Liver (tissue), 9 donors: ENCODE measurements around the gene RAD51AP2. TPM values are rescaled to one million over a fixed set of nuclear protein-coding genes. Genes with fewer than 3 reads are reported as not detected.

ENCODE experiments used
- DNase-seq: peaks from one replicate; pipeline ENCODE4 v3.0.0-alpha.2; 2017; ENCODE audit warnings: low spot score
- H3K27ac ChIP-seq, 2 donors: one replicate each; pipeline ENCODE4 v1.7.0; 2013; ENCODE audit warnings: inconsistent platforms in 2 of 2, low read length in 2 of 2, control low read depth in 1 of 2, low read depth in 1 of 2, mild to moderate bottlenecking in 1 of 2
- H3K27me3 ChIP-seq, 4 donors: one replicate each; pipeline versions ENCODE4 v1.6.1 to v1.7.0; 2013; ENCODE audit warnings: low read length in 3 of 4, inconsistent platforms in 1 of 4, mild to moderate bottlenecking in 1 of 4, moderate library complexity in 1 of 4; ENCODE audit not compliant: control insufficient read depth in 4 of 4, insufficient read depth in 4 of 4
- H3K36me3 ChIP-seq, 4 donors: one replicate each; pipeline versions ENCODE4 v1.6.1 to v1.7.0; 2013; ENCODE audit warnings: low read length in 3 of 4, mild to moderate bottlenecking in 3 of 4, low read depth in 1 of 4, moderate library complexity in 1 of 4; ENCODE audit not compliant: control insufficient read depth in 4 of 4, insufficient read depth in 3 of 4
- H3K4me1 ChIP-seq, 4 donors: one replicate each; pipeline versions ENCODE4 v1.6.1 to v1.7.0; 2013; ENCODE audit warnings: low read length in 3 of 4, mild to moderate bottlenecking in 3 of 4, moderate library complexity in 1 of 4; ENCODE audit not compliant: control insufficient read depth in 4 of 4, insufficient read depth in 4 of 4
- H3K4me3 ChIP-seq, 3 donors: one replicate each; pipeline versions ENCODE4 v1.6.1 to v1.7.0; 2013; ENCODE audit warnings: low read length in 3 of 3, control low read depth in 1 of 3, low read depth in 1 of 3, mild to moderate bottlenecking in 1 of 3
- H3K9ac ChIP-seq, 2 donors: one replicate each; pipeline ENCODE4 v1.7.0; 2013; ENCODE audit warnings: low read length in 2 of 2, mild to moderate bottlenecking in 2 of 2, moderate library complexity in 2 of 2, control low read depth in 1 of 2, low read depth in 1 of 2
- H3K9me3 ChIP-seq, 4 donors: one replicate each; pipeline versions ENCODE4 v1.6.1 to v1.7.0; 2013; ENCODE audit warnings: low read length in 3 of 4; ENCODE audit not compliant: control insufficient read depth in 4 of 4
- EGR1 ChIP-seq, 2 donors: IDR thresholded peaks; 2 replicates each; pipeline ENCODE4 v1.6.1; 2016 to 2018; ENCODE audit warnings: antibody characterized with exemption in 2 of 2, low read depth in 2 of 2
- FOXA1 ChIP-seq: IDR thresholded peaks from 2 replicates; pipeline ENCODE4 v1.6.1; 2016; ENCODE audit warnings: antibody characterized with exemption
- FOXA2 ChIP-seq: IDR thresholded peaks from 2 replicates; pipeline ENCODE4 v1.6.1; 2016; ENCODE audit warnings: antibody characterized with exemption
- GABPA ChIP-seq, 2 donors: IDR thresholded peaks in 1 of 2; conservative IDR thresholded peaks in 1 of 2; 2 replicates each; pipeline ENCODE4 v1.6.1; 2016; ENCODE audit warnings: antibody characterized with exemption in 2 of 2, mild to moderate bottlenecking in 1 of 2, moderate library complexity in 1 of 2
- HNF4A ChIP-seq, 2 donors: conservative IDR thresholded peaks; 2 replicates each; pipeline ENCODE4 v1.6.1; 2016; ENCODE audit warnings: antibody characterized with exemption in 2 of 2, mild to moderate bottlenecking in 2 of 2
- HNF4G ChIP-seq: IDR thresholded peaks from 2 replicates; pipeline ENCODE4 v1.6.1; 2016; ENCODE audit warnings: antibody characterized with exemption
- JUND ChIP-seq, 2 donors: IDR thresholded peaks; 2 replicates each; pipeline ENCODE4 v1.6.1; 2016; ENCODE audit warnings: antibody characterized with exemption in 2 of 2
- NR2F2 ChIP-seq: IDR thresholded peaks from 2 replicates; pipeline ENCODE4 v1.6.1; 2016; ENCODE audit warnings: antibody characterized with exemption
- RAD21 ChIP-seq, 2 donors: IDR thresholded peaks; 2 replicates each; pipeline ENCODE4 v1.6.1; 2016; ENCODE audit warnings: antibody characterized with exemption in 2 of 2, mild to moderate bottlenecking in 2 of 2
- RXRA ChIP-seq, 2 donors: IDR thresholded peaks; 2 replicates each; pipeline ENCODE4 v1.6.1; 2017 to 2018; ENCODE audit warnings: antibody characterized with exemption in 2 of 2, mild to moderate bottlenecking in 1 of 2
- SP1 ChIP-seq: IDR thresholded peaks from 2 replicates; pipeline ENCODE4 v1.6.1; 2018; ENCODE audit warnings: antibody characterized with exemption, mild to moderate bottlenecking
- TAF1 ChIP-seq: conservative IDR thresholded peaks from 2 replicates; pipeline ENCODE4 v1.6.1; 2016; ENCODE audit warnings: antibody characterized with exemption, mild to moderate bottlenecking
- YY1 ChIP-seq: IDR thresholded peaks from 2 replicates; pipeline ENCODE4 v1.6.1; 2016; ENCODE audit warnings: antibody characterized with exemption, mild to moderate bottlenecking
- WGBS: extraction: QIAGEN DNeasy Blood & Tissue Kit; methylation state at CpG from one replicate; pipeline ENCODE4 v1.1.7; 2013; 5-methylcytosine and 5-hydroxymethylcytosine counted together
- polyA plus RNA-seq, 2 donors: library from polyadenylated mRNA; stranded (reverse) in 1 of 2; unstranded in 1 of 2; fragments of 200-250 nt in 1 of 2; fragments of >200 nt in 1 of 2; fragmentation: Nextera tagmentation in 1 of 2; extraction: Ambion mirVana in 1 of 2; gene quantifications; one replicate each; pipeline versions ENCODE4 v1.2.1 to v1.2.3, GENCODE V29; 2013 to 2015
- total RNA-seq, 2 donors: library from RNA; depleted of rRNA; stranded (reverse); fragments of >200 nt; gene quantifications; one replicate each; pipeline ENCODE4 v1.2.3, GENCODE V29; 2014
- TF ChIP-seq, protein P1 (sequence below): IDR thresholded peaks from 2 replicates; pipeline ENCODE4 v1.6.1; 2016; ENCODE audit warnings: antibody characterized with exemption
- TF ChIP-seq, protein P2 (sequence below): fragments of 150-350 bp; IDR thresholded peaks from 2 replicates; pipeline ENCODE4 v1.5.1; 2017; ENCODE audit warnings: improper control_type of control experiment, low read depth, low read length; ENCODE audit not compliant: missing input control
- TF ChIP-seq, protein P3 (sequence below): IDR thresholded peaks from 2 replicates; pipeline ENCODE4 v1.6.1; 2016; ENCODE audit warnings: antibody characterized with exemption, mild to moderate bottlenecking
- TF ChIP-seq, protein P4 (sequence below): IDR thresholded peaks from 2 replicates; pipeline ENCODE4 v1.6.1; 2016; ENCODE audit warnings: antibody characterized with exemption
- TF ChIP-seq, protein P5 (sequence below): IDR thresholded peaks from 2 replicates; pipeline ENCODE4 v1.6.1; 2016; ENCODE audit warnings: antibody characterized with exemption
- donor health status: healthy.
- donor health status: healthy.
- donor health status: healthy.
- donor health status: healthy.
- donor health status: healthy.

Gene RAD51AP2
- total and polyA plus RNA-seq, 4 donors: 0.02 to 0.25 (median 0.11) TPM

DNA sequence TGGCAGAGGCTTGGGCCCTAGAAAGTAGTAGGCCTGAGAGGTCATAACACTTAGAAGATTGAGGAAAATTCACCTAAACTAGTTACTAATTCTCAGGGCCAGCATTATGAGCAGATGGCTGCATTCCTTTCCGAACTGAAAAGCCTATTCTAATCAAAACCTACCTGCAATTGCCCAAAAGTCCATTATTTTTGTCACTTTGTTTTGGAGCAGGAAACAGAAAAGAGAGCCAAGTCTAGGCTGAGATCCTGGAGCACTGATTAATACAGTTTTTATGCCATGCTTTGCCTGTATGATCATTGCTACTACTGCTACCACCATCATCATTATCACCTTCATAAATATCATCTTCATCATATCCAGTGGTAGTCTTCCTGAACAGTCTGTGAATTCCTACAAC, 36.9 kb upstream of the RAD51AP2 start:
- DNase-seq: no peak
- no peaks in the 10 kb centered on the region for H3K36me3 ChIP-seq
- H3K4me3 ChIP-seq: no peak overlapping the region
- 22% methylated on average over 1 of the region's 1 CpG for WGBS
- H3K9me3 ChIP-seq: no peaks in the 10 kb centered on the region
- H3K9ac ChIP-seq: peak overlapping the region in 1 of 2 donors; percentile 22
- TF ChIP-seq FOXA1 (no peak), NR2F2 (no peak), HNF4A (conservative IDR thresholded peaks at IDR 0.05) (peak in 1 of 2 donors; percentile 25), HNF4G (no peak), SP1 (no peak), YY1 (no peak), RXRA (IDR thresholded peaks at IDR 0.05) (no peak)
- TF ChIP-seq, protein P1, sequence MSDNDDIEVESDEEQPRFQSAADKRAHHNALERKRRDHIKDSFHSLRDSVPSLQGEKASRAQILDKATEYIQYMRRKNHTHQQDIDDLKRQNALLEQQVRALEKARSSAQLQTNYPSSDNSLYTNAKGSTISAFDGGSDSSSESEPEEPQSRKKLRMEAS: peak; percentile 12
- TF ChIP-seq, protein P2, sequence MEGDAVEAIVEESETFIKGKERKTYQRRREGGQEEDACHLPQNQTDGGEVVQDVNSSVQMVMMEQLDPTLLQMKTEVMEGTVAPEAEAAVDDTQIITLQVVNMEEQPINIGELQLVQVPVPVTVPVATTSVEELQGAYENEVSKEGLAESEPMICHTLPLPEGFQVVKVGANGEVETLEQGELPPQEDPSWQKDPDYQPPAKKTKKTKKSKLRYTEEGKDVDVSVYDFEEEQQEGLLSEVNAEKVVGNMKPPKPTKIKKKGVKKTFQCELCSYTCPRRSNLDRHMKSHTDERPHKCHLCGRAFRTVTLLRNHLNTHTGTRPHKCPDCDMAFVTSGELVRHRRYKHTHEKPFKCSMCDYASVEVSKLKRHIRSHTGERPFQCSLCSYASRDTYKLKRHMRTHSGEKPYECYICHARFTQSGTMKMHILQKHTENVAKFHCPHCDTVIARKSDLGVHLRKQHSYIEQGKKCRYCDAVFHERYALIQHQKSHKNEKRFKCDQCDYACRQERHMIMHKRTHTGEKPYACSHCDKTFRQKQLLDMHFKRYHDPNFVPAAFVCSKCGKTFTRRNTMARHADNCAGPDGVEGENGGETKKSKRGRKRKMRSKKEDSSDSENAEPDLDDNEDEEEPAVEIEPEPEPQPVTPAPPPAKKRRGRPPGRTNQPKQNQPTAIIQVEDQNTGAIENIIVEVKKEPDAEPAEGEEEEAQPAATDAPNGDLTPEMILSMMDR: no peak
- peak overlapping the region in 1 of 2 donors; percentile 30 for H3K27ac ChIP-seq
- no peaks in the 10 kb centered on the region for H3K27me3 ChIP-seq
- peaks cover 2 to 43% (median 19%) of the 10 kb centered on the region in 4 donors for H3K4me1 ChIP-seq

- no peak for DNase-seq
- Histone ChIP-seq H3K9ac (no peak overlapping the region), H3K27ac (no peak overlapping the region), H3K27me3 (no peaks in the 10 kb centered on the region), H3K36me3 (no peaks in the 10 kb centered on the region), H3K4me3 (no peak overlapping the region), H3K4me1 (peaks cover 1 to 45% (median 22%) of the 10 kb centered on the region in 4 donors), H3K9me3 (no peaks in the 10 kb centered on the region)
- WGBS: 93% methylated on average over 2 of the region's 2 CpGs
- no peak for TF ChIP-seq JUND (IDR thresholded peaks at IDR 0.05)
Measured at GRCh38 chr2:17550907-17551306, 32.7 kb upstream of the RAD51AP2 start.

DNA sequence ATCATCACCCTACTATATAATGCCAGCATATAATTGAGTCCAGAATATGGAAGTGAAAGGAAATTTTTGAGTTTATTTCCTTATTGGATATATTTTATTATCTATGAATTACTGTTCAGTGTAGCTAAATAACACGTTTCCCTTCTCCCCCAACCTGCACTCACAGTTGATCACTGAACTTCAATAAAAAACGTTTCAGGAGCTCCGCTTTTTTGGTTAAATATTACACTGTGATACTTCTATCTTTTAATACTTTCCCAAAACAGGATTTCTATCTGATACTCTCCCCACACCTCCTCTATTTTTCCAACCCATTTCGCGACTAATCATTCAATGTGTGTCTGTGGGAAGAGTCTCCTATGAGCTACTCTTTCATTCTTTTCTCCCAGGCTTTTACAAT, 29.5 kb upstream of the RAD51AP2 start:
- Histone ChIP-seq H3K4me1 (peaks cover 0 to 47% (median 29%) of the 10 kb centered on the region in 4 donors), H3K9me3 (no peaks in the 10 kb centered on the region), H3K27me3 (no peaks in the 10 kb centered on the region), H3K4me3 (peak overlapping the region in 2 of 3 donors; percentile 19 to 33), H3K27ac (peak overlapping the region; percentile 9 to 38), H3K9ac (peak overlapping the region in 1 of 2 donors; percentile 61), H3K36me3 (no peaks in the 10 kb centered on the region)
- no peak for DNase-seq
- WGBS: 19% methylated on average over 5 of the region's 5 CpGs
- no peak for TF ChIP-seq GABPA (IDR thresholded peaks at IDR 0.05 in 1 of 2, conservative IDR thresholded peaks at IDR 0.05 in 1 of 2)
- no peak for TF ChIP-seq FOXA1
- TF ChIP-seq, protein P2: no peak
- no peak for TF ChIP-seq YY1
- no peak for TF ChIP-seq NR2F2
- TF ChIP-seq, protein P3, sequence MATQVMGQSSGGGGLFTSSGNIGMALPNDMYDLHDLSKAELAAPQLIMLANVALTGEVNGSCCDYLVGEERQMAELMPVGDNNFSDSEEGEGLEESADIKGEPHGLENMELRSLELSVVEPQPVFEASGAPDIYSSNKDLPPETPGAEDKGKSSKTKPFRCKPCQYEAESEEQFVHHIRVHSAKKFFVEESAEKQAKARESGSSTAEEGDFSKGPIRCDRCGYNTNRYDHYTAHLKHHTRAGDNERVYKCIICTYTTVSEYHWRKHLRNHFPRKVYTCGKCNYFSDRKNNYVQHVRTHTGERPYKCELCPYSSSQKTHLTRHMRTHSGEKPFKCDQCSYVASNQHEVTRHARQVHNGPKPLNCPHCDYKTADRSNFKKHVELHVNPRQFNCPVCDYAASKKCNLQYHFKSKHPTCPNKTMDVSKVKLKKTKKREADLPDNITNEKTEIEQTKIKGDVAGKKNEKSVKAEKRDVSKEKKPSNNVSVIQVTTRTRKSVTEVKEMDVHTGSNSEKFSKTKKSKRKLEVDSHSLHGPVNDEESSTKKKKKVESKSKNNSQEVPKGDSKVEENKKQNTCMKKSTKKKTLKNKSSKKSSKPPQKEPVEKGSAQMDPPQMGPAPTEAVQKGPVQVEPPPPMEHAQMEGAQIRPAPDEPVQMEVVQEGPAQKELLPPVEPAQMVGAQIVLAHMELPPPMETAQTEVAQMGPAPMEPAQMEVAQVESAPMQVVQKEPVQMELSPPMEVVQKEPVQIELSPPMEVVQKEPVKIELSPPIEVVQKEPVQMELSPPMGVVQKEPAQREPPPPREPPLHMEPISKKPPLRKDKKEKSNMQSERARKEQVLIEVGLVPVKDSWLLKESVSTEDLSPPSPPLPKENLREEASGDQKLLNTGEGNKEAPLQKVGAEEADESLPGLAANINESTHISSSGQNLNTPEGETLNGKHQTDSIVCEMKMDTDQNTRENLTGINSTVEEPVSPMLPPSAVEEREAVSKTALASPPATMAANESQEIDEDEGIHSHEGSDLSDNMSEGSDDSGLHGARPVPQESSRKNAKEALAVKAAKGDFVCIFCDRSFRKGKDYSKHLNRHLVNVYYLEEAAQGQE: no peak
- no peak for TF ChIP-seq JUND (IDR thresholded peaks at IDR 0.05)
- TF ChIP-seq, protein P4, sequence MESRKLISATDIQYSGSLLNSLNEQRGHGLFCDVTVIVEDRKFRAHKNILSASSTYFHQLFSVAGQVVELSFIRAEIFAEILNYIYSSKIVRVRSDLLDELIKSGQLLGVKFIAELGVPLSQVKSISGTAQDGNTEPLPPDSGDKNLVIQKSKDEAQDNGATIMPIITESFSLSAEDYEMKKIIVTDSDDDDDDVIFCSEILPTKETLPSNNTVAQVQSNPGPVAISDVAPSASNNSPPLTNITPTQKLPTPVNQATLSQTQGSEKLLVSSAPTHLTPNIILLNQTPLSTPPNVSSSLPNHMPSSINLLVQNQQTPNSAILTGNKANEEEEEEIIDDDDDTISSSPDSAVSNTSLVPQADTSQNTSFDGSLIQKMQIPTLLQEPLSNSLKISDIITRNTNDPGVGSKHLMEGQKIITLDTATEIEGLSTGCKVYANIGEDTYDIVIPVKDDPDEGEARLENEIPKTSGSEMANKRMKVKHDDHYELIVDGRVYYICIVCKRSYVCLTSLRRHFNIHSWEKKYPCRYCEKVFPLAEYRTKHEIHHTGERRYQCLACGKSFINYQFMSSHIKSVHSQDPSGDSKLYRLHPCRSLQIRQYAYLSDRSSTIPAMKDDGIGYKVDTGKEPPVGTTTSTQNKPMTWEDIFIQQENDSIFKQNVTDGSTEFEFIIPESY: no peak
- TF ChIP-seq HNF4A (conservative IDR thresholded peaks at IDR 0.05): no peak
- no peak for TF ChIP-seq RAD21 (IDR thresholded peaks at IDR 0.05)
- no peak for TF ChIP-seq RXRA (IDR thresholded peaks at IDR 0.05)
- TF ChIP-seq, protein P1: no peak
- TF ChIP-seq SP1: no peak
- TF ChIP-seq, protein P5, sequence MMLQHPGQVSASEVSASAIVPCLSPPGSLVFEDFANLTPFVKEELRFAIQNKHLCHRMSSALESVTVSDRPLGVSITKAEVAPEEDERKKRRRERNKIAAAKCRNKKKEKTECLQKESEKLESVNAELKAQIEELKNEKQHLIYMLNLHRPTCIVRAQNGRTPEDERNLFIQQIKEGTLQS: no peak
- TF ChIP-seq TAF1: no peak
- no peak for TF ChIP-seq EGR1 (IDR thresholded peaks at IDR 0.05; ENCODE audit: low read depth in 2 of 2)
- no peak for TF ChIP-seq FOXA2
- TF ChIP-seq HNF4G: no peak
